GM12878 (cell line): Measurements from ENCODE around the gene PRR14L. TPM values are rescaled to one million over a fixed set of nuclear protein-coding genes. Genes with fewer than 3 reads are reported as not detected.

ENCODE experiments used
- ASH2L ChIP-seq: fragments of 300-600, 200-600 bp; sonication (generic); IDR thresholded peaks from 2 replicates; pipeline ENCODE4 v1.6.1; 2017; ENCODE audit warnings: low read depth, mild to moderate bottlenecking, borderline replicate concordance
- ETV6 ChIP-seq, 2 experiments: fragments of 450-650 bp in 1 of 2; IDR thresholded peaks in 1 of 2; conservative IDR thresholded peaks in 1 of 2; 2 replicates each; pipeline ENCODE4 v1.6.1; 2014; ENCODE audit warnings: antibody characterized with exemption in 1 of 2, borderline replicate concordance in 1 of 2, low read depth in 1 of 2, mild to moderate bottlenecking in 1 of 2, moderate library complexity in 1 of 2
- MEF2B ChIP-seq: fragments of 450-650 bp; IDR thresholded peaks from 2 replicates; pipeline ENCODE4 v1.6.1; 2018; ENCODE audit warnings: mild to moderate bottlenecking, moderate library complexity; ENCODE audit not compliant: partially characterized antibody, poor library complexity, severe bottlenecking
- MTA3 ChIP-seq: IDR thresholded peaks from 2 replicates; pipeline ENCODE4 v1.6.1; 2012; ENCODE audit warnings: low read length, inconsistent platforms, borderline replicate concordance
- RUNX3 ChIP-seq: IDR thresholded peaks from 2 replicates; pipeline ENCODE4 v1.6.1; 2012; ENCODE audit warnings: low read length, inconsistent platforms
- SMAD5 ChIP-seq: IDR thresholded peaks from 2 replicates; pipeline ENCODE4 v1.6.1; 2016; ENCODE audit warnings: antibody characterized with exemption, low read depth
- SREBF2 ChIP-seq: IDR thresholded peaks from 2 replicates; pipeline ENCODE4 v1.6.1; 2012; ENCODE audit warnings: mild to moderate bottlenecking, low read length
- ZSCAN29 ChIP-seq: fragments of 450-650 bp; IDR thresholded peaks from 2 replicates; pipeline ENCODE4 v1.6.1; 2017; ENCODE audit warnings: mild to moderate bottlenecking, moderate library complexity
- polyA plus RNA-seq, 11 experiments: library from polyadenylated mRNA; depleted of rRNA in 4 of 11; unstranded in 6 of 11; stranded (reverse) in 5 of 11; fragments of >200 nt; fragmentation: Nextera tagmentation in 4 of 11; fragmentation: Illumina TruSeq in 1 of 11; extraction: Ambion mirVana in 4 of 11; extraction: Trizol in 1 of 11; gene quantifications; 1 replicate in 1 of 11; 2 replicates in 10 of 11; pipeline versions ENCODE4 v1.2.1 to v1.2.3, GENCODE V29; 2011 to 2016; ENCODE audit warnings: inconsistent platforms in 2 of 11, missing spikeins in 2 of 11, low read depth in 1 of 11
- total RNA-seq, 4 experiments: library from RNA; depleted of rRNA in 3 of 4; stranded (reverse); fragments of >200 nt in 3 of 4; fragmentation: Illumina TruSeq in 1 of 4; extraction: Trizol in 1 of 4; gene quantifications; 2 replicates each; pipeline versions ENCODE4 v1.2.1 to v1.2.3, GENCODE V29; 2013 to 2021
- TF ChIP-seq, protein P1 (sequence below): fragments of 450-650 bp; formaldehyde crosslinking; IDR thresholded peaks from 2 replicates; pipeline ENCODE4 v1.4.0; 2020; ENCODE audit warnings: mild to moderate bottlenecking, moderate library complexity

The PRR14L gene
- total and polyA plus RNA-seq, 10 of the 15 experiments (the other 5 are each of a cell fraction or from before 2014, with no cell fraction given) = 4.2 to 49.0 (median 21.4) TPM

DNA sequence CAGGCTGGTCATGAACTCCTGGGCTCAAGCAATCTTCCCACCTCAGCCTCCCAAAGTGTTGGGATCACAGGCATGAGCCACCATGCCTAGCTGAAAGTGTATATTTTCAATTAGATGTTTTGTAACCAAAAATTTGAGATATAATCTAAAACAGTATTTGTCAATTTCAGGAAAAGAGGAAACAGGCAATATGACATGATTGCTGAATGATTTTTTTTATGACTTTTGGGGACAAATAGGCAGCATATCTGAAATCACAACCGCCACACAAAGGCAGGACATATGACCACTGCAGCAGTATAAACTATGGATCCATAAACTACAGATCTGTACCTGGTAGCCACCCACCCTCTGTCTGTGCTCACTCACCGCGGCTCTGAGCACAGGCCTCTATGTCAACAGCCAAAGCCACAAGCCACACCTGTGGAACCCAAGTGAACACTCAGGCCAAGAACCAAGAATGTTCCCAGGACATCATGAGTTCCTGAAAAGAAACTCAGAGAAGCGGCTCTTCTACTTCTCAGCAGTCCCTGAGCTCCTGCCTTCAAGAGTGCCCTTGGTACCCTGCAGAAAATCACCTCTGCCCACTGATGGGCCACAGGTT is 110.4 kb downstream of the PRR14L start (continued):
- TF ChIP-seq, protein P1, sequence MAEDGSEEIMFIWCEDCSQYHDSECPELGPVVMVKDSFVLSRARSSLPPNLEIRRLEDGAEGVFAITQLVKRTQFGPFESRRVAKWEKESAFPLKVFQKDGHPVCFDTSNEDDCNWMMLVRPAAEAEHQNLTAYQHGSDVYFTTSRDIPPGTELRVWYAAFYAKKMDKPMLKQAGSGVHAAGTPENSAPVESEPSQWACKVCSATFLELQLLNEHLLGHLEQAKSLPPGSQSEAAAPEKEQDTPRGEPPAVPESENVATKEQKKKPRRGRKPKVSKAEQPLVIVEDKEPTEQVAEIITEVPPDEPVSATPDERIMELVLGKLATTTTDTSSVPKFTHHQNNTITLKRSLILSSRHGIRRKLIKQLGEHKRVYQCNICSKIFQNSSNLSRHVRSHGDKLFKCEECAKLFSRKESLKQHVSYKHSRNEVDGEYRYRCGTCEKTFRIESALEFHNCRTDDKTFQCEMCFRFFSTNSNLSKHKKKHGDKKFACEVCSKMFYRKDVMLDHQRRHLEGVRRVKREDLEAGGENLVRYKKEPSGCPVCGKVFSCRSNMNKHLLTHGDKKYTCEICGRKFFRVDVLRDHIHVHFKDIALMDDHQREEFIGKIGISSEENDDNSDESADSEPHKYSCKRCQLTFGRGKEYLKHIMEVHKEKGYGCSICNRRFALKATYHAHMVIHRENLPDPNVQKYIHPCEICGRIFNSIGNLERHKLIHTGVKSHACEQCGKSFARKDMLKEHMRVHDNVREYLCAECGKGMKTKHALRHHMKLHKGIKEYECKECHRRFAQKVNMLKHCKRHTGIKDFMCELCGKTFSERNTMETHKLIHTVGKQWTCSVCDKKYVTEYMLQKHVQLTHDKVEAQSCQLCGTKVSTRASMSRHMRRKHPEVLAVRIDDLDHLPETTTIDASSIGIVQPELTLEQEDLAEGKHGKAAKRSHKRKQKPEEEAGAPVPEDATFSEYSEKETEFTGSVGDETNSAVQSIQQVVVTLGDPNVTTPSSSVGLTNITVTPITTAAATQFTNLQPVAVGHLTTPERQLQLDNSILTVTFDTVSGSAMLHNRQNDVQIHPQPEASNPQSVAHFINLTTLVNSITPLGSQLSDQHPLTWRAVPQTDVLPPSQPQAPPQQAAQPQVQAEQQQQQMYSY (CRISPR knock-in tag) = no peak
- no peak for TF ChIP-seq ASH2L
- no peak for TF ChIP-seq SREBF2
- no peak for TF ChIP-seq ETV6 (conservative IDR thresholded peaks at IDR 0.05 in 1 of 2, IDR thresholded peaks at IDR 0.05 in 1 of 2; ENCODE audit: borderline replicate concordance in 1 of 2, low read depth in 1 of 2)
- peak; percentile 27 for TF ChIP-seq MEF2B
- TF ChIP-seq RUNX3 = peak; percentile 78
- no peak for TF ChIP-seq SMAD5
- no peak for TF ChIP-seq ZSCAN29
- no peak for TF ChIP-seq MTA3
